GM23248 (cell line): ENCODE results near the gene DIP2C. TPM values are rescaled to one million over a fixed set of nuclear protein-coding genes. Genes with fewer than 3 reads are reported as not detected.
A peak's percentile ranks its signal among the peaks of the same experiment; 100 is the strongest.

Experiments used
- DNase-seq: peaks from one replicate; pipeline ENCODE4 v3.0.0-alpha.2; 2015
- H2AFZ ChIP-seq: fragments of 200-600 bp; sonication (generic); 2 replicates; pipeline ENCODE4 v1.6.1; 2016; ENCODE audit warnings: antibody characterized with exemption
- H3F3A ChIP-seq: fragments of 200-600 bp; sonication (generic); 2 replicates; pipeline ENCODE4 v1.6.1; 2016; ENCODE audit warnings: mild to moderate bottlenecking, antibody characterized with exemption, mixed run types; ENCODE audit not compliant: insufficient read depth
- H3K27ac ChIP-seq: fragments of 200-600 bp; sonication (generic); 2 replicates; pipeline ENCODE4 v1.5.1; 2016; ENCODE audit warnings: mild to moderate bottlenecking
- H3K27me3 ChIP-seq: fragments of 200-600 bp; sonication (generic); replicated peaks from 2 replicates; pipeline ENCODE4 v1.6.1; 2016; ENCODE audit warnings: mild to moderate bottlenecking; ENCODE audit not compliant: insufficient read depth
- H3K36me3 ChIP-seq: fragments of 200-600 bp; sonication (generic); 2 replicates; pipeline ENCODE4 v1.6.1; 2016; ENCODE audit warnings: low read depth, mild to moderate bottlenecking
- H3K4me1 ChIP-seq: fragments of 200-600 bp; sonication (generic); 2 replicates; pipeline ENCODE4 v1.6.1; 2016; ENCODE audit warnings: mild to moderate bottlenecking; ENCODE audit not compliant: insufficient read depth
- H3K4me2 ChIP-seq: fragments of 200-600 bp; sonication (generic); one replicate; pipeline ENCODE4 v1.6.1; 2016; ENCODE audit warnings: mild to moderate bottlenecking; ENCODE audit not compliant: unreplicated experiment
- H3K4me3 ChIP-seq: fragments of 200-600 bp; sonication (generic); 2 replicates; pipeline ENCODE4 v1.5.1; 2016; ENCODE audit warnings: mild to moderate bottlenecking
- H3K79me2 ChIP-seq: fragments of 200-600 bp; sonication (generic); 2 replicates; pipeline ENCODE4 v1.6.1; 2016; ENCODE audit warnings: mild to moderate bottlenecking; ENCODE audit not compliant: insufficient read depth
- H3K9ac ChIP-seq: fragments of 200-600 bp; sonication (generic); 2 replicates; pipeline ENCODE4 v1.6.1; 2016; ENCODE audit warnings: mild to moderate bottlenecking
- H3K9me2 ChIP-seq: fragments of 200-600 bp; sonication (generic); 2 replicates; pipeline ENCODE4 v1.6.1; 2016; ENCODE audit warnings: mixed run types, mild to moderate bottlenecking, moderate library complexity; ENCODE audit not compliant: insufficient read depth
- H3K9me3 ChIP-seq: fragments of 200-600 bp; sonication (generic); one replicate; pipeline ENCODE4 v1.6.1; 2017; ENCODE audit warnings: low read depth
- H4K20me1 ChIP-seq: fragments of 200-600 bp; sonication (generic); 2 replicates; pipeline ENCODE4 v1.6.0; 2016; ENCODE audit not compliant: insufficient read depth
- EZH2 ChIP-seq: fragments of 200-600 bp; sonication (generic); IDR thresholded peaks from 2 replicates; pipeline ENCODE4 v1.6.1; 2018; ENCODE audit warnings: antibody characterized with exemption, mild to moderate bottlenecking; ENCODE audit not compliant: insufficient read depth, poor library complexity, severe bottlenecking
- EZH2phosphoT487 ChIP-seq: fragments of 200-600 bp; sonication (generic); IDR thresholded peaks from 2 replicates; pipeline ENCODE4 v1.6.1; 2018; ENCODE audit warnings: antibody characterized with exemption, moderate library complexity, mild to moderate bottlenecking, low read depth; ENCODE audit not compliant: insufficient read depth
- WGBS, 2 experiments: methylation state at CpG; one replicate each; pipeline ENCODE4 v1.1.6; 2015 to 2017; ENCODE audit warnings: low lambda C conversion rate in 2 of 2, low coverage in 1 of 2; ENCODE audit errors: missing lambda C conversion rate in 2 of 2; 5-methylcytosine and 5-hydroxymethylcytosine counted together
- in situ Hi-C: fragments of 300-500 bp; cut with MboI; formaldehyde crosslinking; loops from 2 replicates; pipeline ENCODE4 v1.15.0; 2020
- polyA plus RNA-seq: library from polyadenylated mRNA; unstranded; fragments of >200 nt; fragmentation: Nextera tagmentation; extraction: Ambion mirVana; gene quantifications from 2 replicates; pipeline ENCODE4 v1.2.1, GENCODE V29; 2016
- total RNA-seq: library from RNA; depleted of rRNA; stranded (reverse); fragments of >200 nt; shearing (Covaris generic); gene quantifications from 2 replicates; pipeline ENCODE4 v1.2.3, GENCODE V29; 2014

The DIP2C gene
- total and polyA plus RNA-seq, 2 experiments from 2014 or later, result 12.0 to 13.1 TPM

GRCh38 chr10:373015-373414 is 316.5 kb downstream of the DIP2C start:
- Histone ChIP-seq H3F3A (peaks cover 15% of the 10 kb centered on the region), H3K9me3 (no peaks in the 10 kb centered on the region), H3K4me1 (peaks cover 21% of the 10 kb centered on the region), H3K4me2 (peak overlapping the region; percentile 17), H3K27ac (peak overlapping the region; percentile 42), H3K36me3 (no peaks in the 10 kb centered on the region), H3K9me2 (no peaks in the 10 kb centered on the region), H2AFZ (no peak overlapping the region), H3K9ac (0 out of 2 replicates have a peak overlapping the region, but pooled peaks have one; percentile 24), H3K27me3 (no peaks in the 10 kb centered on the region), H3K4me3 (no peak overlapping the region), H4K20me1 (no peaks in the 10 kb centered on the region), H3K79me2 (no peaks in the 10 kb centered on the region)
- no peak for TF ChIP-seq EZH2
- TF ChIP-seq EZH2phosphoT487, result no peak
- WGBS, 2 experiments, result 68% methylated on average over 4 of the region's 4 CpGs
- peak; percentile 50 for DNase-seq
- in situ Hi-C loops, result no loop called here

- Histone ChIP-seq H3K9me2 (no peaks in the 10 kb centered on the region), H4K20me1 (no peaks in the 10 kb centered on the region), H3K79me2 (no peaks in the 10 kb centered on the region), H3F3A (peaks cover 15% of the 10 kb centered on the region), H3K9me3 (no peaks in the 10 kb centered on the region), H3K4me2 (no peak overlapping the region), H3K27ac (peak overlapping the region; percentile 42; the same call in 1 of the 2 replicates), H2AFZ (no peak overlapping the region), H3K4me1 (peaks cover 21% of the 10 kb centered on the region), H3K9ac (no peak overlapping the region), H3K36me3 (no peaks in the 10 kb centered on the region), H3K27me3 (no peaks in the 10 kb centered on the region), H3K4me3 (no peak overlapping the region)
- DNase-seq, result no peak
- 83 to 88% methylated on average over 15 to 17 of the region's 17 CpGs for WGBS, 2 experiments
- in situ Hi-C loops, result no loop called here
- TF ChIP-seq EZH2 (no peak), EZH2phosphoT487 (no peak)
Measured at GRCh38 chr10:372566-372965, 316.9 kb downstream of the DIP2C start.

GRCh38 chr10:371515-371914 is 318.0 kb downstream of the DIP2C start:
- no peaks in the 10 kb centered on the region for H3K9me3 ChIP-seq
- H3F3A ChIP-seq, result peaks cover 15% of the 10 kb centered on the region
- H3K4me3 ChIP-seq, result no peak overlapping the region
- 0 out of 2 replicates have a peak, but pooled peaks cover 2% of the 10 kb centered on the region for H3K36me3 ChIP-seq
- no peaks in the 10 kb centered on the region for H3K79me2 ChIP-seq
- in situ Hi-C loops, result no loop called here
- no peak for DNase-seq
- no peak overlapping the region for H3K4me2 ChIP-seq
- 88 to 95% methylated on average over 12 to 13 of the region's 13 CpGs for WGBS, 2 experiments
- no peak for TF ChIP-seq EZH2
- no peak for TF ChIP-seq EZH2phosphoT487
- H4K20me1 ChIP-seq, result no peaks in the 10 kb centered on the region
- H3K4me1 ChIP-seq, result peaks cover 21% of the 10 kb centered on the region
- H3K9ac ChIP-seq, result no peak overlapping the region
- no peaks in the 10 kb centered on the region for H3K27me3 ChIP-seq
- H3K9me2 ChIP-seq, result no peaks in the 10 kb centered on the region
- no peak overlapping the region for H3K27ac ChIP-seq
- H2AFZ ChIP-seq, result no peak overlapping the region

- no peak overlapping the region for H2AFZ ChIP-seq
- 76 to 78% methylated on average over 6 of the region's 6 CpGs for WGBS, 2 experiments
- in situ Hi-C loops, result no loop called here
- no peak overlapping the region for H3K27ac ChIP-seq
- H3K36me3 ChIP-seq, result peaks cover 11% of the 10 kb centered on the region; the same call in 1 of the 2 replicates
- peaks cover 15% of the 10 kb centered on the region for H3F3A ChIP-seq
- no peaks in the 10 kb centered on the region for H3K9me3 ChIP-seq
- H3K4me2 ChIP-seq, result no peak overlapping the region
- no peaks in the 10 kb centered on the region for H3K79me2 ChIP-seq
- no peak overlapping the region for H3K4me3 ChIP-seq
- no peaks in the 10 kb centered on the region for H3K9me2 ChIP-seq
- H3K27me3 ChIP-seq, result no peaks in the 10 kb centered on the region
- no peak overlapping the region for H3K9ac ChIP-seq
- H3K4me1 ChIP-seq, result peaks cover 21% of the 10 kb centered on the region
- TF ChIP-seq EZH2phosphoT487 (no peak), EZH2 (no peak)
- peak; percentile 12 for DNase-seq
- no peaks in the 10 kb centered on the region for H4K20me1 ChIP-seq
Measured at GRCh38 chr10:370449-370825, 319.0 kb downstream of the DIP2C start.
